ENCODE measurements around the gene RTN3. TPM values are rescaled to one million over a fixed set of nuclear protein-coding genes. Genes with fewer than 3 reads are reported as not detected.

Gene RTN3
- total RNA-seq, 2 experiments from 2014 or later: 34.0 to 69.3 TPM

DNA sequence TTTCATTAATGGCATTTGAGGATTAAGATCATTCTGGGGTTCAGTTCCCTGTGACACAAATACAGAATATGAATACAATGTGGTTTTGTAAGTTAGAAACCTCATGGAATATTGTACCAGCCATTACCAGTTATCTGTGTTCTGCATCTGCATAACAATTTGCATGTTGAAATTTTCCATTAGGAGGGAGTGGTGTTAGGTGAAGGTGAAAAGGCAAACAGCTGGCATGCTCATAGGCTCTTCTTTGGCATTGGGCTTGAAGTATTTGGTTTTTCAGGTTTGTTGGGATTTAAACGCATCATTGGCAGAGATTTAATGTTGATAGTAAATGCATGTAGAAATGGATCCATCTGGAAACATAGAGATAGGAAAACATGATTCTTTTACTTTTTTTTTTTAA lies 18.6 kb downstream of the RTN3 start:
- Histone ChIP-seq H4K20me1 (ENCODE audit: insufficient read depth, low read length) (0 out of 2 replicates have a peak, but pooled peaks cover 3% of the 10 kb centered on the region), H3K27ac (ENCODE audit: low read depth, low read length, poor library complexity, severe bottlenecking) (no peak overlapping the region), H3K4me3 (ENCODE audit: low read depth, low read length, poor library complexity, severe bottlenecking) (no peak overlapping the region), H3K79me2 (ENCODE audit: insufficient read depth, low read depth, low read length) (peaks cover 45% of the 10 kb centered on the region), H3K36me3 (ENCODE audit: insufficient read depth, low read length) (peaks cover 10% of the 10 kb centered on the region), H3K4me2 (ENCODE audit: low read length) (0 out of 2 replicates have a peak overlapping the region, but pooled peaks have one; percentile 2), H2AFZ (ENCODE audit: low read length) (no peak overlapping the region), H3K4me1 (ENCODE audit: insufficient read depth, low read length, poor library complexity, severe bottlenecking) (peaks cover 36% of the 10 kb centered on the region), H3K9me2 (ENCODE audit: insufficient read depth, low read length) (no peaks in the 10 kb centered on the region), H3K9me3 (ENCODE audit: low read length) (no peaks in the 10 kb centered on the region)
- no TSS peak for BruUV-seq (replicated peaks)
- intact Hi-C loops (cut with micrococcal nuclease; ENCODE audit: unreplicated experiment): no loop called here
- no peak for DNase-seq (ENCODE audit: low spot score)
- TF ChIP-seq EZH2phosphoT487 (IDR thresholded peaks at IDR 0.05; ENCODE audit: borderline replicate concordance, low read depth, low read length) (no peak), CTCF (conservative IDR thresholded peaks at IDR 0.05; ENCODE audit: low read length) (no peak)
- ChIA-PET CTCF (ENCODE audit: unreplicated experiment) (no interaction called here), POLR2A (interaction anchor here (0.6 to 1.6 kb wide), 5 partner anchors 9 to 73 kb away, joined by 3 to 4 read pairs (median 3); no protein-coding TSS in a partner anchor)

DNA sequence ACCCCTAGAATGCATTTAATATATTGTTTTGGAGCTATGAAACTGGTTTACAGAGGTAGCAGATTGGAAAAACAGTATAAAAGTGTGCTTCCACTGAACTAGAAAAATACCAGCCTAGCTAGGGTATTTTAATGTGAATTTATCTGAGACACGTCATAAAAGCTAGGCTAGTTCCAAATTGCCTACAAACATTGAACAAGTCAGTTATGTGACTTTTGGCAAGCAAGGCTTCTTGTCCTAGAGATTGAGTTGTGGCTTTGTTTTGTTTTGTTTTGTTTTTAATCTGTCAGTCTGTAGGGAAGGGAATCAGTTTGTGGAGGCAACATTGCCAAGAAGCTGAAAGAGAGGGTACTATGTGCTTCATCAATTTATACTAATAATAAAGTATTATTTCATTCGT lies 24.2 kb downstream of the RTN3 start:
- CTCF ChIA-PET (ENCODE audit: unreplicated experiment): no interaction called here
- Histone ChIP-seq H3K36me3 (ENCODE audit: insufficient read depth, low read length) (peaks cover 9% of the 10 kb centered on the region), H3K9me3 (ENCODE audit: low read length) (no peaks in the 10 kb centered on the region), H3K4me2 (ENCODE audit: low read length) (no peak overlapping the region), H3K4me3 (ENCODE audit: low read depth, low read length, poor library complexity, severe bottlenecking) (no peak overlapping the region), H3K27ac (ENCODE audit: low read depth, low read length, poor library complexity, severe bottlenecking) (no peak overlapping the region), H4K20me1 (ENCODE audit: insufficient read depth, low read length) (0 out of 2 replicates have a peak, but pooled peaks cover 3% of the 10 kb centered on the region), H3K4me1 (ENCODE audit: insufficient read depth, low read length, poor library complexity, severe bottlenecking) (peaks cover 12% of the 10 kb centered on the region), H3K79me2 (ENCODE audit: insufficient read depth, low read depth, low read length) (peaks cover 35% of the 10 kb centered on the region), H2AFZ (ENCODE audit: low read length) (no peak overlapping the region), H3K9me2 (ENCODE audit: insufficient read depth, low read length) (no peaks in the 10 kb centered on the region)
- intact Hi-C loops (cut with micrococcal nuclease; ENCODE audit: unreplicated experiment): no loop called here
- POLR2A ChIA-PET: interaction anchor here (1.4 kb wide), 1 partner anchor 10 kb away, joined by 3 read pairs; no protein-coding TSS in a partner anchor
- no peak for TF ChIP-seq CTCF (conservative IDR thresholded peaks at IDR 0.05; ENCODE audit: low read length)
- no peak for TF ChIP-seq EZH2phosphoT487 (IDR thresholded peaks at IDR 0.05; ENCODE audit: borderline replicate concordance, low read depth, low read length)
- no TSS peak for BruUV-seq (replicated peaks)
- no peak for DNase-seq (ENCODE audit: low spot score)

DNA sequence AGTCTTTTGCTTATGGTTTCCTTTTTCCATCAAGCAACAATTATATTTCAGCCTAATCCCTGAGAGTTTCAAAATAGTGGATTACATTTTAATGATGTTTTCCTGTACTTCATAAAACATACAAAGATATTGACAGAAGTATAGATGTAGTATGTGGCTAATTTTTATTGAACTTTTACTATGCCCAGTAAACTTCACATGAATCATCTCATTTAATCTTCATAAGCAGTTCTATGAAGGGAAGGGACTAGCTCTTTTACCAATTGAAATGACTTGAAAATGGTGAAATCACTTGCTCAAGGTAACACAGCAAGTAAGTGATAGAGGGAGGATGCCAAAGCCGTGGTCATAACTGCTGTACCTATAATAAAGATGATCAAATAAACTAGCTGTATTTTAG lies 27.5 kb downstream of the RTN3 start:
- intact Hi-C loops (cut with micrococcal nuclease; ENCODE audit: unreplicated experiment): no loop called here
- no peak overlapping the region for H3K4me2 ChIP-seq (ENCODE audit: low read length)
- BruUV-seq (replicated peaks): no TSS peak
- H3K36me3 ChIP-seq (ENCODE audit: insufficient read depth, low read length): 0 out of 2 replicates have a peak, but pooled peaks cover under 1% of the 10 kb centered on the region
- H3K9me3 ChIP-seq (ENCODE audit: low read length): no peaks in the 10 kb centered on the region
- H3K4me1 ChIP-seq (ENCODE audit: insufficient read depth, low read length, poor library complexity, severe bottlenecking): peaks cover 12% of the 10 kb centered on the region
- H3K4me3 ChIP-seq (ENCODE audit: low read depth, low read length, poor library complexity, severe bottlenecking): no peak overlapping the region
- TF ChIP-seq EZH2phosphoT487 (IDR thresholded peaks at IDR 0.05; ENCODE audit: borderline replicate concordance, low read depth, low read length) (no peak), CTCF (conservative IDR thresholded peaks at IDR 0.05; ENCODE audit: low read length) (no peak)
- H4K20me1 ChIP-seq (ENCODE audit: insufficient read depth, low read length): 0 out of 2 replicates have a peak, but pooled peaks cover 3% of the 10 kb centered on the region
- POLR2A ChIA-PET: interaction anchor here (0.6 to 1.3 kb wide), 4 partner anchors 9 to 253 kb away, joined by 3 to 4 read pairs (median 3); no protein-coding TSS in a partner anchor
- peaks cover 18% of the 10 kb centered on the region for H3K79me2 ChIP-seq (ENCODE audit: insufficient read depth, low read depth, low read length)
- no peak overlapping the region for H2AFZ ChIP-seq (ENCODE audit: low read length)
- CTCF ChIA-PET (ENCODE audit: unreplicated experiment): no interaction called here
- no peak overlapping the region for H3K27ac ChIP-seq (ENCODE audit: low read depth, low read length, poor library complexity, severe bottlenecking)
- no peaks in the 10 kb centered on the region for H3K9me2 ChIP-seq (ENCODE audit: insufficient read depth, low read length)
- no peak for DNase-seq (ENCODE audit: low spot score)

Data from OCI-LY7 (cell line).